Endothelial cell of umbilical vein (primary cell): ENCODE results near the gene MAPK8. TPM values are rescaled to one million over a fixed set of nuclear protein-coding genes. Genes with fewer than 3 reads are reported as not detected.

ENCODE experiments used
- BruUV-seq: library from RNA; stranded (reverse); fragments of 400-500 nt; replicated peaks from 2 replicates; lab custom pipeline; 2021; lab: Mats Ljungman, UMichigan
- CTCF ChIA-PET: fragments of 300-600, 350-600 bp; sonication (Branson Sonifier 250); formaldehyde crosslinking; loops from one replicate; lab custom pipeline; 2021; ENCODE audit warnings: antibody characterized with exemption, inconsistent platforms; lab: Charles Lee
- POLR2A ChIA-PET: fragments of 300-600, 350-600 bp; sonication (Branson Sonifier 250); formaldehyde crosslinking; loops from one replicate; lab custom pipeline; 2021; ENCODE audit warnings: antibody characterized with exemption, inconsistent platforms; lab: Charles Lee
- DNase-seq: peaks from one replicate; pipeline ENCODE4 v3.0.0-alpha.2; 2011; ENCODE audit warnings: low read depth, low spot score
- FAIRE-seq: peaks from 2 replicates; lab custom pipeline; 2011; peaks lifted over from hg19 to GRCh38; lab: Jason Lieb, UNC
- H2AFZ ChIP-seq: 2 replicates; pipeline ENCODE4 v1.6.0; 2012; ENCODE audit warnings: low read depth, low read length, control low read depth, inconsistent platforms
- H3K27ac ChIP-seq: 2 replicates; pipeline ENCODE4 v1.5.1; 2011; ENCODE audit warnings: low read depth, mild to moderate bottlenecking, control low read depth, low read length, moderate library complexity; ENCODE audit not compliant: insufficient read depth
- H3K27me3 ChIP-seq, 2 experiments: 2 replicates each; pipeline versions ENCODE4 v1.6.0 to v1.6.1; 2011; ENCODE audit warnings: low read length in 2 of 2, mixed read lengths in 1 of 2; ENCODE audit not compliant: control insufficient read depth in 2 of 2, insufficient read depth in 2 of 2
- H3K36me3 ChIP-seq, 2 experiments: 2 replicates in 1 of 2; 3 replicates in 1 of 2; pipeline ENCODE4 v1.5.1; 2011; ENCODE audit warnings: low read length in 2 of 2, mild to moderate bottlenecking in 1 of 2, moderate library complexity in 1 of 2; ENCODE audit not compliant: control insufficient read depth in 2 of 2, insufficient read depth in 2 of 2; ENCODE audit errors: extremely low read depth in 1 of 2
- H3K4me1 ChIP-seq: 3 replicates; pipeline ENCODE4 v1.5.1; 2011; ENCODE audit warnings: mild to moderate bottlenecking, low read length; ENCODE audit not compliant: control insufficient read depth, insufficient read depth; ENCODE audit errors: extremely low read depth
- H3K4me2 ChIP-seq: 2 replicates; pipeline ENCODE4 v1.6.1; 2011; ENCODE audit warnings: low read length, control low read depth, mixed read lengths; ENCODE audit not compliant: insufficient read depth
- H3K4me3 ChIP-seq, 3 experiments: fragments of 200-600 bp in 1 of 3; sonication (generic), shearing (Covaris generic) in 1 of 3; replicated peaks in 1 of 3; 2 replicates each; pipeline ENCODE4 v1.5.1; 2011 to 2016; ENCODE audit warnings: control low read depth in 3 of 3, low read length in 3 of 3, mild to moderate bottlenecking in 2 of 3, inconsistent platforms in 1 of 3, low read depth in 1 of 3, moderate library complexity in 1 of 3; ENCODE audit not compliant: insufficient read depth in 1 of 3
- H3K79me2 ChIP-seq: 2 replicates; pipeline ENCODE4 v1.6.0; 2012; ENCODE audit warnings: low read length, inconsistent platforms; ENCODE audit not compliant: control insufficient read depth, insufficient read depth
- H3K9ac ChIP-seq: replicated peaks from 2 replicates; pipeline ENCODE3; 2011; ENCODE audit warnings: low read length, control low read depth; ENCODE audit not compliant: insufficient read depth; ENCODE audit errors: extremely low read depth
- H3K9me1 ChIP-seq: replicated peaks from 3 replicates; pipeline ENCODE4 v1.6.0; 2011; ENCODE audit warnings: mild to moderate bottlenecking, low read length; ENCODE audit not compliant: control insufficient read depth, insufficient read depth; ENCODE audit errors: extremely low read depth
- H3K9me3 ChIP-seq: replicated peaks from 2 replicates; pipeline ENCODE4 v1.5.1; 2012; ENCODE audit warnings: low read length, inconsistent platforms; ENCODE audit not compliant: control insufficient read depth, insufficient read depth
- H4K20me1 ChIP-seq: replicated peaks from 2 replicates; pipeline ENCODE3; 2011; ENCODE audit warnings: mild to moderate bottlenecking, low read length; ENCODE audit not compliant: control insufficient read depth, insufficient read depth; ENCODE audit errors: extremely low read depth
- EZH2 ChIP-seq: IDR thresholded peaks from 2 replicates; pipeline ENCODE4 v1.6.1; 2012; ENCODE audit warnings: borderline replicate concordance, low read depth, mild to moderate bottlenecking, moderate library complexity, low read length, inconsistent platforms; ENCODE audit not compliant: severe bottlenecking
- FOS ChIP-seq: IDR thresholded peaks from 2 replicates; pipeline ENCODE4 v1.6.1; 2011; ENCODE audit warnings: mild to moderate bottlenecking, low read length, moderate library complexity, borderline replicate concordance; ENCODE audit not compliant: insufficient read depth
- GATA2 ChIP-seq: IDR thresholded peaks from 2 replicates; pipeline ENCODE4 v1.7.0; 2011; ENCODE audit warnings: low read depth, mild to moderate bottlenecking, moderate library complexity, mixed read lengths, low read length; ENCODE audit not compliant: insufficient read length, insufficient read depth
- JUN ChIP-seq: IDR thresholded peaks from 2 replicates; pipeline ENCODE4 v1.6.1; 2011; ENCODE audit warnings: borderline replicate concordance, low read depth; ENCODE audit not compliant: insufficient read length, insufficient read depth
- MYC ChIP-seq: IDR thresholded peaks from one replicate; pipeline ENCODE4 v1.6.1; 2011; ENCODE audit warnings: mild to moderate bottlenecking, low read depth, low read length
- POLR2A ChIP-seq: IDR thresholded peaks from 2 replicates; pipeline ENCODE4 v1.6.1; 2012; ENCODE audit warnings: low read depth, mild to moderate bottlenecking, control low read depth, low read length
- POLR2AphosphoS5 ChIP-seq: IDR thresholded peaks from 2 replicates; pipeline ENCODE4 v1.6.1; 2012; ENCODE audit warnings: low read depth, mild to moderate bottlenecking, control low read depth, low read length, moderate library complexity; ENCODE audit not compliant: insufficient read depth
- dilution Hi-C: fragments of 300-500 bp; cut with MboI; formaldehyde crosslinking; loops from one replicate; pipeline ENCODE4 v1.15.0; 2019; ENCODE audit warnings: low sequenced_read_pairs; ENCODE audit not compliant: extremely low pct_ligation_motif_present
- intact Hi-C: fragments of 100-400 bp; cut with micrococcal nuclease; formaldehyde crosslinking; loops from one replicate; pipeline ENCODE4 v1.10.0; 2022
- polyA plus RNA-seq, 4 experiments: library from polyadenylated mRNA; depleted of rRNA in 3 of 4; stranded (reverse) in 3 of 4; unstranded in 1 of 4; fragments of >200 nt; gene quantifications; 2 replicates each; pipeline versions ENCODE4 v1.2.1 to v1.2.3, GENCODE V29; 2011 to 2012; ENCODE audit warnings: missing spikeins in 1 of 4
- total RNA-seq: library from RNA; stranded (reverse); gene quantifications from 2 replicates; pipeline ENCODE4 v1.2.3, GENCODE V29; 2021
- TF ChIP-seq, protein P1 (sequence below), 2 donors: IDR thresholded peaks; 1 replicate in 1 of 2; 2 replicates in 1 of 2; pipeline ENCODE4 v1.5.1; 2011; ENCODE audit warnings: low read length in 2 of 2, mild to moderate bottlenecking in 2 of 2, moderate library complexity in 2 of 2, control low read depth in 1 of 2, inconsistent platforms in 1 of 2, low read depth in 1 of 2; ENCODE audit not compliant: insufficient read depth in 1 of 2; ENCODE audit errors: extremely low read depth in 1 of 2
- TF ChIP-seq, protein P2 (sequence below): IDR thresholded peaks from 2 replicates; pipeline ENCODE4 v1.6.1; 2011; ENCODE audit not compliant: insufficient read depth, insufficient read length

MAPK8 gene
- total and polyA plus RNA-seq, 2 donors (not counting 3 experiments of a cell fraction or from before 2014, with no cell fraction given) = 25.3 to 56.2 TPM

DNA sequence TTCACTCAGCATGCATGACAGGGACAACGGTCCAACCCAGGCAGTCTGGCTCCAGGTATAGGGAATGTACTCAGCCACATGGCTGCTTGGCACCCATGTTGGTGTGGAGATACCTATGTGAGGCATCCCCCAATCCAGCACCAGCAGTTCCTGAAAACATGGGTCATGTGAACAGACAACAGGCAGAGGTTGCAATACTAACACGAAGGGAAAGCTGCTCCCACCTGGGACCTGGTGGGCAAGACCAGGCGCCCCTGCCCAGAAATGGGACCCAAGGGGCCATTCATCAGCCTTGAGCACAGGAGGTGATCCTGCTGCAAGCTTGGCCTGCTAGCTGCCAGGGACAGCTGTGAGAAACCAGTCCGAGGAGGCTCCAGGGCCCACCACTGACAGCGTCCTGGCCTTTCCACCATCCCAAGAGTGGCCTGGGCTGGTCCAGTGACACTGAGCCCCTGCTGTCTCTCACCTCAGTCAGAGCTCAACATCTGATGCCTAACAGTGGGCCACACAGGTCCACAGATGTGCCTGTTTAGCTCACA lies 156.1 kb downstream of the MAPK8 start:
- DNase-seq = no peak
- Histone ChIP-seq H3K4me2 (no peak overlapping the region), H4K20me1 (no peaks in the 10 kb centered on the region), H3K9me1 (no peaks in the 10 kb centered on the region), H3K9me3 (no peaks in the 10 kb centered on the region), H3K27ac (no peak overlapping the region), H3K4me1 (peaks cover 4% of the 10 kb centered on the region), H3K9ac (no peak overlapping the region), H3K27me3 (no peaks in the 10 kb centered on the region), H3K4me3 (no peak overlapping the region), H2AFZ (no peak overlapping the region), H3K79me2 (peaks cover 8% of the 10 kb centered on the region), H3K36me3 (no peaks in the 10 kb centered on the region)
- ChIA-PET POLR2A (no interaction called here), CTCF (interaction anchor here (0.9 to 1.2 kb wide), 2 partner anchors 18 to 20 kb away, joined by 3 to 4 read pairs; no protein-coding TSS in a partner anchor)
- intact Hi-C loops = no loop called here
- dilution Hi-C loops = no loop called here
- TF ChIP-seq FOS (no peak), JUN (no peak), MYC (no peak), POLR2A (no peak), EZH2 (no peak), POLR2AphosphoS5 (no peak), GATA2 (no peak)
- TF ChIP-seq, protein P1, sequence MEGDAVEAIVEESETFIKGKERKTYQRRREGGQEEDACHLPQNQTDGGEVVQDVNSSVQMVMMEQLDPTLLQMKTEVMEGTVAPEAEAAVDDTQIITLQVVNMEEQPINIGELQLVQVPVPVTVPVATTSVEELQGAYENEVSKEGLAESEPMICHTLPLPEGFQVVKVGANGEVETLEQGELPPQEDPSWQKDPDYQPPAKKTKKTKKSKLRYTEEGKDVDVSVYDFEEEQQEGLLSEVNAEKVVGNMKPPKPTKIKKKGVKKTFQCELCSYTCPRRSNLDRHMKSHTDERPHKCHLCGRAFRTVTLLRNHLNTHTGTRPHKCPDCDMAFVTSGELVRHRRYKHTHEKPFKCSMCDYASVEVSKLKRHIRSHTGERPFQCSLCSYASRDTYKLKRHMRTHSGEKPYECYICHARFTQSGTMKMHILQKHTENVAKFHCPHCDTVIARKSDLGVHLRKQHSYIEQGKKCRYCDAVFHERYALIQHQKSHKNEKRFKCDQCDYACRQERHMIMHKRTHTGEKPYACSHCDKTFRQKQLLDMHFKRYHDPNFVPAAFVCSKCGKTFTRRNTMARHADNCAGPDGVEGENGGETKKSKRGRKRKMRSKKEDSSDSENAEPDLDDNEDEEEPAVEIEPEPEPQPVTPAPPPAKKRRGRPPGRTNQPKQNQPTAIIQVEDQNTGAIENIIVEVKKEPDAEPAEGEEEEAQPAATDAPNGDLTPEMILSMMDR (IDR thresholded peaks at IDR 0.05; ENCODE audit: extremely low read depth in 1 of 2, insufficient read depth in 1 of 2, low read depth in 1 of 2, low read length in 2 of 2) = no peak
- TF ChIP-seq, protein P2, sequence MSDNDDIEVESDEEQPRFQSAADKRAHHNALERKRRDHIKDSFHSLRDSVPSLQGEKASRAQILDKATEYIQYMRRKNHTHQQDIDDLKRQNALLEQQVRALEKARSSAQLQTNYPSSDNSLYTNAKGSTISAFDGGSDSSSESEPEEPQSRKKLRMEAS = no peak
- no peak for FAIRE-seq
- no TSS peak for BruUV-seq
